CD4-positive, alpha-beta T cell treated with Interleukin-17A for 4 hours (primary cell): ENCODE measurements around the gene VSIG4.

Experiments used
- DNase-seq: peaks from one replicate; pipeline ENCODE4 v3.0.0-alpha.2; 2020; ENCODE audit warnings: mixed read lengths

The VSIG4 gene

DNA sequence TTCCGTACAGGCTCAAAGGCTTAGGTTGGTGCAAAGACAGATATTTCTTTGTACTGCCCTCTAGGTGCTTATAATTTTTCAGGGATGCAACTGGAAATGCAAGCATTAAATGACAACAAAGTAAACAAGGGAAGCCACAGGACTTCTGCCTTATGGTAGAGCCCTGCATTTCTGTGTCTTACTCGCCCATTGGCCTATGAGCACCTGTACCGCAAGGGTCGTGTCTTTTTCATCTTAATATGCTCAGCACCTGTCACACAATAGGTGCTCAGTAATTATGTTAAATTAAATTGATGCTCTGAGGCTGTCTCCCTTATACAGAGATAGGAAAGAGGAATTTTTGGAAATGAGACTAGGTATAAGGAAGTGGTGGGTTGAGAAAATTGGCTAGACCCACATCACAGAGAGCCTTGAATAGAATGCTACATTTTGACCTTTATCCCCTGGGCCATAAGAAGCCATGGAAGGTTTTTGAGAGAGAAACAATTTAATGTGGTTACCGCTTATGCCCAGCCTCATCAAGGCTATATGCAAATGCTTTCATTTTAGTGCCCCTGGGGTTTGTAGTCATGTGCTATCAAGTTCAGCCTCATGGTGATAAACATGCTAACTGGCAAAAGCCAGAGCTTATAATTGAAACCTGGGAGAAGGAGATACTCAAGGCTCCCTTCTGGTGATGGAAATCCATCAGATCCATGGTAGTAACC is 16.3 kb downstream of the VSIG4 start:
- no peak for DNase-seq

- DNase-seq: no peak
Observed at GRCh38 chrX:66022632-66023384, 17.1 kb downstream of the VSIG4 start.

DNA sequence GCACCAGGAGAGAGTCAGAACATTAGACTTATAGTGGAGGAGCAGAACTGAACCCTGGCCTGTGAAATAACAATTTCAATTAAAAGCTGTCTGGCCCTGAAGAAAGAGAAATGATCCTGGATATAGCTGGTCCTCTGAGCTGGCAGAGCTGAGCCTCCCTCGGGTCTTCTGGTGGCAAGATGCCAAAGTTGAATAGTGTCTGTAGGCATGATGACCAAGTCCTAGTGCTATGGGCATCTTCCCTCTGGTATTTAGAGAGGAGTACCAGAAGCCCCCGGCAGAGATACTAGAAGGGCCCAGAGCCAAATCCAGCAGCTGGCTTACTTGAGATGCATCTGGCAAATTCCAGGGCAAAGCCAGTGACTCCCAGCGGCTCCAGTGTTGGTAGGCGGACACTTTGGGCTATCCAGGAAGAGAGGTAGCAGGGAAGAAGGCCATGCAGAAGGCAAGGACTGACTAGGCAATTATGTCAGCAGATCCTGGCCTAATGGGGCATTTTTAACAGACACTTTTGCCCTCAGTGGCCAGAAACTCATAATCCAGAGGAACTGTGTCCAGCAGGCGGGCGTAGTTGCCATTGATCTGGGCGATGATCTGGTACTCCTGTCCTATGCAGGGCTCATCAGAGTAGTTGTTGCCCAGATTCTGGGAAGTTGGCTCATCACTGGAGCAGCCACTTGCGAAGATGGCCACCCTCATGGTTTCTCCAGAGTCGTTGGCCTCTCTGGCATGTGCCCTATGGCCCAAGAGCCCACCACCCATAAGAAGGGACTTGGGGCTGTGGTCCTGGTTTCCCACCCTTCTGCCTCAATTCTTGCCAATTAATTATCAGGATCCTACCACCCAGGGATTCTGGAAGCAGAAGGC is 17.9 kb downstream of the VSIG4 start:
- DNase-seq: no peak

DNA sequence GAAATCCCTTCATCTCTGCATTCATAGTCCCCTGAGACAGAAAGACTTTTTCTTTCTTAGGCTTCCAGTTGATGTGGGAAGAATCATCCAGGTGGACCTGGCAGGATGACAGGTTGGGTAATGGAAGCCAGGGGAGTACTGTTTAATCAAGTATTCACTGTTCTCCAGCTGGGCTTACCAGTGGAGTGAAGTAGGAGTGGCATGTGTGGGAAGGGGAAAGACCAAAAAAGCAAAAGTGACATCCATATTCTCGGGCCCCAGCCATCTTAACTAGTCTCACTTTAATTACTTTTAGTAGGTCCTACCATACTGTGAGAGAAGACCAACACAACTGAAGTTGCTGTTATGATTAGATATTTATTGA is 18.5 kb downstream of the VSIG4 start:
- no peak for DNase-seq

- no peak for DNase-seq
Observed at GRCh38 chrX:66020631-66021334, 19.1 kb downstream of the VSIG4 start.

GRCh38 chrX:66019974-66020373 is 19.9 kb downstream of the VSIG4 start:
- DNase-seq: no peak

DNA sequence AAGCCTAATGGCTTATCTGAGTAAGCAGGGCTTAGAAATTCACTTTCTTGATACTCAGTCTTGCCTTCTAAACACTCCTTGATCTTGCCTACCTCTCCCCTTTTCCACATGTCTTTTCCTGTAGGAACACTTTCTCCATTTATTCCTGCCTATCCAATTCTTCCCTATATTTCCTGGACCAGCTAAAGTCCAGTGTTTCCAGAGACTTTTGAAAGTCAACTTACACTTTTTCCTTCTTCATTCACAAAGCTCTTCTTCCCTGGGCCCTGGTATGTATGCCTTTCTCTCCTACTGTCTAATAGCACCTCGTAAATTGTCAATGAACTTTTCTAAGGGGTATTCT is 20.6 kb downstream of the VSIG4 start:
- DNase-seq: no peak

- DNase-seq: no peak
Observed at GRCh38 chrX:66018585-66019309, 21.1 kb downstream of the VSIG4 start.

GRCh38 chrX:66017659-66018170 is 22.2 kb downstream of the VSIG4 start:
- no peak for DNase-seq

DNA sequence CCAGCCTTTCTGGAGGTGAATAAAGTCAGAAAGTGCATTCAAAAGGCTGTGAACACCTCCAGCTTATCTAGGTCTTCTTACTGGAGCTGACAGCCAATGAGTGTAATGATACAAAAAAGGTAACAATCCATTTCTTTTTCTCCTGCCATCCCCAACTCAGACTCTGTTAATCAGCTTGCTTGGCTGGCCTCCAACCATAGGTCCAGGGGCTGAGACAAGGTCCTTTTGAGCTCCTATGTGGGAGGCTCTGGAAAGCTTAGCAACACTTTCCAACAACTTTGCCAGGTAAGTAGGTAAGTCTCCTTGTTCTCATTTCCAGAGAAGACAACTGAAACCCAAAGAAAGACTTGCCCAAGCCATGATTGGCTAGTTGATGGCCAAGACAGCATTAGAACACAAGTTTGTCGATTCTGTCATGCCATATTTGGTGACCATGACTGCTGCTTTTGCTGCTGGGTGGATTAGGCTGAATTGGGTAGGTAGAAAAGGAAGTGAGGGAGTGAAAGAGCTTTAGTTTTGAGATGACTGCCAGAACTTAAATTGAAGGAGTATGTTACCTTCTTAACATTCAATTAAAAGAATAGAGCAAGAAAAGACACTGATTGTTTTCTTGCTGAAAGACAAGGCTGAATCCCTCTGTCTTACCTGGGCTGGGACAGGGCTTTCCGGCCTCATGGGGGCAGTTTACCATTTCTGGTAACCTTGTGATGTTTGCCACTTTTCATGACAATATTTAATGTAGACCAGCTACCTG is 22.8 kb downstream of the VSIG4 start:
- no peak for DNase-seq

DNA sequence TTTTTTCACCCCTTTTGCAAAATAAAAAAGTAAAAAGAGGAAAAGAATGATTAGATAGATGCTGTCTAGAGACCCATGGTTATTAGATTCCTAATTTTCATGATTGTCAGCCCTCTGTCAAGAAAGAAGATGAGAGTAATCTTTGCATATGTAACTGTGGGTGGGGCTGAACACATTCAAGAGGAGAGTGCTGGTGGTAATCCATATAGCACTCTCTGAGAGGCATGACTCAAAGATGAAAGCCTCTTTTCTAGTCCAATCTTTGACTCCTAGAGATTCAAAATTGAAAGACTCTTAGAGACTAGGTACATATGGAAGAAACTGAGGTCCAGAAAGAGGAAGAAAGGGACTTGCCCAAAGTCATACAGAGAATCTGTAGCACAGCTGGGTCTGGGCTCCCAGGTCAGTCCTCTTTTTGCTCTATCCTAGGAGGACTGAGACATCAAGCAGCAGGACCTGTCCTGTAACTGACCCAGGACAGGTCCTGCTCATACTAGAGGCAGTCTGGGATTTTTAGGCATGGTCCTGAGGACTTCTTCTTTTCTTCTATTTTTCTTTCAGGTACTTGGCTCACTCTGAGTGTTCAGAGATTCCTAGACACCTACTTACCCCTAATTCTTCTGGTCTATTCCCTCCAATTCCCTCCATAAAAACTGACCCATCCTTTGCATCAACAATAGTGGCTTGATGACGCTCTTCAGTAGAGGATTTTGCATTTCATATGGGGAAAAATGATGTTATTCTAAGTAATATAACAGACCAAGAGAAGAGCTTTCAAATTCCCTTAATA is 23.8 kb downstream of the VSIG4 start:
- DNase-seq: no peak

- DNase-seq: peak; percentile 24
Observed at GRCh38 chrX:66015152-66015831, 24.6 kb downstream of the VSIG4 start.

GRCh38 chrX:66014556-66014955 is 25.3 kb downstream of the VSIG4 start:
- DNase-seq: no peak

GRCh38 chrX:66014084-66014483 is 25.8 kb downstream of the VSIG4 start:
- no peak for DNase-seq

DNA sequence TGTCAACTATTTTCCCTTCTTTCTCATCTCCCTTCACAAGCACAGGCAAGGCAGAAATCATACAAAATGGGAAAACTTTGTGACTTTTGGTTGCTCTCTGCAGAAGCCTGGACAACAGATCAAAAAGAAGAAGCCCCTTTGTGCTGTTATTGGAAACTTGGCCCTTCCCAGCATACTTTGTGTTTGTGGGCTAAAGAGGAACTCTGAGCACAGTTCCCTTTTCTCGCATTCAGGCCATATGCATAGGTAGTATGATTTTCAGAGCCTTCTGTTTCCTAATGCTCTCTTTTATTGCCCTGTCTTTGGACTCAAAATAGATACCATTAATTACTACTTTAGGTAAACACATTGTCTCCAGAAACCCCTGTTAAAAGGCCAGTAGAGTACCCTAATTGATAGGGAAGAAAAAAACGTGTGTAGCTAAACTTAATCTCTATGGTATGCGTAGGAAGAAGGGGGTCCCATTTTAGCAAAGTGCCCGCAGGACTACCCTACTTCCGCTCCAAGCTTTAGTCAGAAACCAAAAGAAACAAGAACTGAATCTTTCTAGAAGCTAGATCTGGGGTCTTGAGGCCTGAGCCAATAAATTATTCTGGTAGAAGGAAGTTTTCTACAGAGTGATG is 26.6 kb downstream of the VSIG4 start:
- DNase-seq: no peak

DNA sequence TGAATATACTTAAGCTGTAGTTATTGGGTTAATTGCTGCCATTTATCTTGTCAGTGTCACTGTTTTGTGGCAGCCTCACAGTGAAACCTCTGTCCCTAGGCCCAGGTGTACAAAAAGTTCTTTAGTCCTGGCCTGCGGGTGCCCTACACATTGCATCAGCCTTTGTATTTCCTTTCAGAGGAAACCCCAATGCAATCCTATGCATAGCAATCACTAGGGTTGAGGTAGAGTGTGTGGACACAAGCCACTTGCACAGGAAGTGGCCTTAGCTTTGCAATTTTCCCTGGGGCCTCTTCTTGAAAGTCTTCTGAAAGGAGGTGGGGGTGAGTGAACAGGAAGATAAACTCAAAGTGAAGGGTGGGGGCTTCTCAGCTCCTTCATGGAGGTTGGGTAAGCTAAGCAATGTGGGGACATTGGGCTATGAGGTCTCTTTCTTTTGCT is 27.8 kb downstream of the VSIG4 start:
- no peak for DNase-seq

DNA sequence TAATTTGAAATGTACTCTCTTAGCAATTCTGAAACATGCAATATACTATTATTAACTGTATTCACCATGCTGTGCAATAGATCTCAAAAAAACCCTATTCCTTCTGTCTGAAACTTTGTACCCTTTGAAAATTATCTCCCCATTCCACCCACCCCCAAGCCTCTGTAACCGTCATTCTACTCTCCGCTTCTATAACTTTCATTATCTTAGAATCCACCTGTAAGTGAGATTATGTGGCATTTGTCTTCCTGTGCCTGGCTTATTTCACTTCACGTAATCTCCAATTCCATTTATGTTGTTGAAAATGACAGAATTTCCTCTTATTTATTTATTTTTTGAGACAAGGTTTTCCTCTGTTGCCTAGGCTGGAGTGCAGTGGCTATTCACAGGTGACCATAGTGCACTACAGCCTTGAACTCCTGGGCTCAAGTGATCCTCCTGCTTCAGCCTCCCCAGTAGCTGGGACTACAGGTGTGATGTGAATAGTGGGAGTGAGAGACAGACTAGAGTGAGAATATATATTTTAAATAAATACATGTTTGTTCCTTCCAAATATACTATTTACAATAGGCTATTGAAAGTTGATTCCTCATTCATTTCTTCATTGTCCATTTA is 30.5 kb downstream of the VSIG4 start:
- DNase-seq: no peak

GRCh38 chrX:66008328-66008970 is 31.4 kb downstream of the VSIG4 start:
- no peak for DNase-seq
